ENCODE data around the gene GPR153. TPM values are rescaled to one million over a fixed set of nuclear protein-coding genes. Genes with fewer than 3 reads are reported as not detected.

GPR153 gene
- total and polyA plus RNA-seq, 2 experiments from 2014 or later: 0.69 to 8.0 TPM

DNA sequence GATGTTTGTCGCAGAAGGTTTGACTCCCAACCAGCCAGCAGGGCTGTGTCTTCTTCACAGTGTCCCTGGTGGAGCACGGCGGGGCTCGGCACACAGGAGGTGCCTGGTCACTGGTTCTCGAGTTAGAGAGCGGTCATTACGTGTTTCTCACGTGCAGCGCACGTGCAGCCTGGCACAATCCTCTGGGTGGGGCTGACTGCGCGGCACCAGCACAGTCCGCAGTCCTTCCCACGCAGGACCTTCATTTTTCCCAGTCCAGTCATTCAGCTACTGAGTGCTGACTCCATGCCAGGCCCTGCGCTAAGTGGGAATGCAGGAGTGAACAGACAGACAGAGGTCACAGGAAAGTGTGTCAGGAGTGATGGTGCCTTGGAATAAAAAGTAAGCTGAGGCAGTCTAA is 46.2 kb upstream of the GPR153 start:
- Histone ChIP-seq H3K27ac (no peak overlapping the region), H3F3A (ENCODE audit: insufficient read depth) (no peaks in the 10 kb centered on the region), H3K36me3 (ENCODE audit: low read depth) (no peaks in the 10 kb centered on the region), H3K4me2 (ENCODE audit: unreplicated experiment) (no peak overlapping the region), H3K9me2 (ENCODE audit: insufficient read depth) (no peaks in the 10 kb centered on the region), H3K9ac (no peak overlapping the region), H4K20me1 (ENCODE audit: insufficient read depth) (no peaks in the 10 kb centered on the region), H3K9me3 (ENCODE audit: low read depth) (no peaks in the 10 kb centered on the region), H3K4me3 (no peak overlapping the region), H3K27me3 (replicated peaks; ENCODE audit: insufficient read depth) (no peaks in the 10 kb centered on the region), H2AFZ (no peak overlapping the region), H3K79me2 (ENCODE audit: insufficient read depth) (no peaks in the 10 kb centered on the region), H3K4me1 (ENCODE audit: insufficient read depth) (no peaks in the 10 kb centered on the region)
- DNase-seq: no peak
- in situ Hi-C loops (cut with MboI): no loop called here
- TF ChIP-seq EZH2 (IDR thresholded peaks at IDR 0.05; ENCODE audit: insufficient read depth, poor library complexity, severe bottlenecking): no peak
- TF ChIP-seq EZH2phosphoT487 (IDR thresholded peaks at IDR 0.05; ENCODE audit: insufficient read depth, low read depth): no peak
- WGBS, 2 experiments (ENCODE audit: low coverage in 1 of 2, low lambda C conversion rate in 2 of 2, missing lambda C conversion rate in 2 of 2): 89 to 93% methylated on average over 15 of the region's 15 CpGs

- no peak for TF ChIP-seq EZH2phosphoT487 (IDR thresholded peaks at IDR 0.05; ENCODE audit: insufficient read depth, low read depth)
- TF ChIP-seq EZH2 (IDR thresholded peaks at IDR 0.05; ENCODE audit: insufficient read depth, poor library complexity, severe bottlenecking): no peak
- H3K27ac ChIP-seq: no peak overlapping the region
- H3F3A ChIP-seq (ENCODE audit: insufficient read depth): no peaks in the 10 kb centered on the region
- H3K36me3 ChIP-seq (ENCODE audit: low read depth): no peaks in the 10 kb centered on the region
- H3K4me1 ChIP-seq (ENCODE audit: insufficient read depth): no peaks in the 10 kb centered on the region
- no peak for DNase-seq
- 92 to 93% methylated on average over 15 of the region's 15 CpGs for WGBS, 2 experiments (ENCODE audit: low coverage in 1 of 2, low lambda C conversion rate in 2 of 2, missing lambda C conversion rate in 2 of 2)
- no peak overlapping the region for H2AFZ ChIP-seq
- no peak overlapping the region for H3K4me2 ChIP-seq (ENCODE audit: unreplicated experiment)
- H3K9me2 ChIP-seq (ENCODE audit: insufficient read depth): no peaks in the 10 kb centered on the region
- no peaks in the 10 kb centered on the region for H3K27me3 ChIP-seq (replicated peaks; ENCODE audit: insufficient read depth)
- H3K9me3 ChIP-seq (ENCODE audit: low read depth): no peaks in the 10 kb centered on the region
- H3K4me3 ChIP-seq: no peak overlapping the region
- H4K20me1 ChIP-seq (ENCODE audit: insufficient read depth): no peaks in the 10 kb centered on the region
- H3K9ac ChIP-seq: no peak overlapping the region
- no peaks in the 10 kb centered on the region for H3K79me2 ChIP-seq (ENCODE audit: insufficient read depth)
- in situ Hi-C loops (cut with MboI): no loop called here
Observed at GRCh38 chr1:6303397-6304012, 42.6 kb upstream of the GPR153 start.

DNA sequence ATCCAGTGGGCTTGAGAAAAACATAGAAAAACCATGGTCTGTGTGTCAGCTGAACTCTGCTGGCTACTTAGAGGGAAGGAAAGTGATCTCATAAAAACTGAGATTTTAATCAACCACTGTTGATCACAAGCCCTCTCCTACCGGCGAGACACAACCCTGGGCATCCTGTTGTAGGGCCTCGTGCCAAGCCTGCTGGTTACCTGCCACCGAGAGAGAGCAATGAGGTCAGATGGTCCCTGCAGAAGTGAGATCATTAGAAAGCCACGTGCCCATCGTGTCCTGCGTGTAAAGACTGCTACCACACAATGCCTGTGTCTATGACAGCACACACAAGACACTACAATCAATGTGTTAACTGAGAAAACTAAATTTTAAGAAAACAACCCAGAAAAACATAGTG is 41.7 kb upstream of the GPR153 start:
- no peaks in the 10 kb centered on the region for H3K79me2 ChIP-seq (ENCODE audit: insufficient read depth)
- H3F3A ChIP-seq (ENCODE audit: insufficient read depth): no peaks in the 10 kb centered on the region
- no peaks in the 10 kb centered on the region for H3K4me1 ChIP-seq (ENCODE audit: insufficient read depth)
- H3K27me3 ChIP-seq (replicated peaks; ENCODE audit: insufficient read depth): no peaks in the 10 kb centered on the region
- no peak for DNase-seq
- no peaks in the 10 kb centered on the region for H3K9me2 ChIP-seq (ENCODE audit: insufficient read depth)
- WGBS, 2 experiments (ENCODE audit: low coverage in 1 of 2, low lambda C conversion rate in 2 of 2, missing lambda C conversion rate in 2 of 2): 79 to 84% methylated on average over 7 of the region's 7 CpGs
- no peaks in the 10 kb centered on the region for H3K36me3 ChIP-seq (ENCODE audit: low read depth)
- H3K4me3 ChIP-seq: no peak overlapping the region
- in situ Hi-C loops (cut with MboI): no loop called here
- no peaks in the 10 kb centered on the region for H3K9me3 ChIP-seq (ENCODE audit: low read depth)
- no peak overlapping the region for H3K4me2 ChIP-seq (ENCODE audit: unreplicated experiment)
- TF ChIP-seq EZH2 (IDR thresholded peaks at IDR 0.05; ENCODE audit: insufficient read depth, poor library complexity, severe bottlenecking): no peak
- no peak for TF ChIP-seq EZH2phosphoT487 (IDR thresholded peaks at IDR 0.05; ENCODE audit: insufficient read depth, low read depth)
- no peak overlapping the region for H3K9ac ChIP-seq
- H4K20me1 ChIP-seq (ENCODE audit: insufficient read depth): no peaks in the 10 kb centered on the region
- no peak overlapping the region for H3K27ac ChIP-seq
- no peak overlapping the region for H2AFZ ChIP-seq

- Histone ChIP-seq H3K9ac (no peak overlapping the region), H3K27me3 (replicated peaks; ENCODE audit: insufficient read depth) (no peaks in the 10 kb centered on the region), H3F3A (ENCODE audit: insufficient read depth) (no peaks in the 10 kb centered on the region), H3K4me2 (ENCODE audit: unreplicated experiment) (no peak overlapping the region), H3K4me3 (no peak overlapping the region), H3K79me2 (ENCODE audit: insufficient read depth) (no peaks in the 10 kb centered on the region), H2AFZ (no peak overlapping the region), H4K20me1 (ENCODE audit: insufficient read depth) (no peaks in the 10 kb centered on the region), H3K9me3 (ENCODE audit: low read depth) (no peaks in the 10 kb centered on the region), H3K9me2 (ENCODE audit: insufficient read depth) (no peaks in the 10 kb centered on the region), H3K4me1 (ENCODE audit: insufficient read depth) (no peaks in the 10 kb centered on the region), H3K27ac (no peak overlapping the region), H3K36me3 (ENCODE audit: low read depth) (no peaks in the 10 kb centered on the region)
- TF ChIP-seq EZH2 (IDR thresholded peaks at IDR 0.05; ENCODE audit: insufficient read depth, poor library complexity, severe bottlenecking) (no peak), EZH2phosphoT487 (IDR thresholded peaks at IDR 0.05; ENCODE audit: insufficient read depth, low read depth) (no peak)
- 72 to 80% methylated on average over 8 of the region's 8 CpGs for WGBS, 2 experiments (ENCODE audit: low coverage in 1 of 2, low lambda C conversion rate in 2 of 2, missing lambda C conversion rate in 2 of 2)
- no peak for DNase-seq
- in situ Hi-C loops (cut with MboI): no loop called here
Observed at GRCh38 chr1:6301526-6301925, 40.6 kb upstream of the GPR153 start.

Measured in GM23248 (cell line).